ENCODE data around the gene CD38. TPM values are rescaled to one million over a fixed set of nuclear protein-coding genes. Genes with fewer than 3 reads are reported as not detected.
A peak's percentile ranks its signal among the peaks of the same experiment; 100 is the strongest.
"Not testable (repeated sequence)": the region's sequence is repeated elsewhere in the genome, so short reads cannot be mapped to it uniquely, and the experiment has no call there.

Gene CD38
- total RNA-seq, 2 experiments from 2014 or later, result 99.9 to 110 TPM

DNA sequence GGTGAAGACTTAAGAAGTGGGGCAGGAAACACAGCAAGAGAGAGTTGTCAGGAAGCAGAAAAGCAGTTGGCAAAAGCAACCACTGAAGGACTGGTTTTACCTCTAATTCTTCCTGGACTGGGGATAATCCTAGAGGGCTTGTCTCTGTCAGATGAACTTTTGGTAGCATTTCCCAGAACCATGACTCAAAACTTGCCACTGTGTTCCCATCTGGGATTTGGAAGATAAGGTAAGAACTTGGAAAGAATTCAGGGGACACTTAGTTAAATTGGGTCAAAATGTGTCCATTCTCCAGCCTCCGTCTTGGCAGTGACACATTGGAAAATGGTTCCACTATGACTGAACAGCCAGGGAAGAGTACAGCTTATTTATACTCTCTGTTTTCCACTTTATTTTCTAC is 55.7 kb downstream of the CD38 start:
- no peak overlapping the region for H3K4me3 Mint-ChIP-seq

DNA sequence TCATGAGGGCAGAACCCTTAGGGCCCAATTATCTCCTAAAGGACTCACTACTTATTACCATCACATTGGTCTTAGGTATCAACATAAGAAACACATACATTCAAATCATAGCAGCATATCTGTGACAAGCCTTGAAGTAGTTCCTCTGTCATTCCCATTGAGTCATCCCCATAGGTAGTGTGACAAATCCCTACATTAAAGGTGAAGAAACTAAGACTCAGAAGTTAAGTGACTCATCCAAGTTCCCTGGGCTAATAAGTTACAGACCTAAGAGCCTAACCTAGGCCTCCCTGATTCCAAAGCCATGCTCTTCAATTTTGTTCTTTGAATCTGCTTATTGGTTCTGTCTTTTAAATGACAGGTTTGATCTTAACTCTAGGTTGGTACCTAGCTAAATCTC is 58.2 kb downstream of the CD38 start:
- Mint-ChIP-seq H3K36me3 (peaks cover 86% of the 10 kb centered on the region), H3K9me3 (peaks cover 4% of the 10 kb centered on the region), H3K27me3 (no peaks in the 10 kb centered on the region), H3K4me3 (no peak overlapping the region), H3K27ac (peak overlapping the region; percentile 14), H3K4me1 (peaks cover 19% of the 10 kb centered on the region)
- POLR2A ChIA-PET, result no interaction called here
- DNase-seq (no peak), ATAC-seq (ENCODE audit: low read depth) (no peak)

More for the DNA sequence above, 55.7 kb downstream of the CD38 start:
- POLR2A ChIA-PET, result no interaction called here
- peaks cover 4% of the 10 kb centered on the region for H3K9me3 Mint-ChIP-seq
- H3K27ac Mint-ChIP-seq, result peak overlapping the region; percentile 20
- ATAC-seq (ENCODE audit: low read depth) (no peak), DNase-seq (no peak)
- H3K36me3 Mint-ChIP-seq, result peaks cover 88% of the 10 kb centered on the region
- H3K27me3 Mint-ChIP-seq, result no peaks in the 10 kb centered on the region
- H3K4me1 Mint-ChIP-seq, result peaks cover 22% of the 10 kb centered on the region

DNA sequence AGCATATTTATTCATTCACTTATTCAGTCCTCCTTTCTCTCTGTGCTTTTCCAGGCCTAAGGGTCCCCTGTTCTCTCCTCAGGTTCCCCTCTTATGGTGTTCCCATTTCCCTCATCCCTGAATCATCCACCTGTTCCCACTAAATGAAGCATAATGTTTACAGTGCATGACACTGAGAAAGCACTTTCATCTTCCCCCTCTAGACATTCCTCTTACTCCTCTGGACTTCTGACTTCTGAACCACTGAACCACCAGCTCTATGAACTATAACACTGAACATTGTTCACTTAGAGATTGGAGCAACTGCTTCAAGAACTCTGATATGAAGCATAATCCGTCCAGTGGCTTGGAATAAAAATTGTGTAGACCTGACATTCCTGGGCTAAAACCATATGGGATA is 59.5 kb downstream of the CD38 start:
- no peaks in the 10 kb centered on the region for H3K27me3 Mint-ChIP-seq
- no peak overlapping the region for H3K4me3 Mint-ChIP-seq
- DNase-seq (no peak), ATAC-seq (ENCODE audit: low read depth) (no peak)
- peaks cover 75% of the 10 kb centered on the region for H3K36me3 Mint-ChIP-seq
- peaks cover 4% of the 10 kb centered on the region for H3K9me3 Mint-ChIP-seq
- H3K27ac Mint-ChIP-seq, result peak overlapping the region; percentile 34
- H3K4me1 Mint-ChIP-seq, result peaks cover 14% of the 10 kb centered on the region
- POLR2A ChIA-PET, result no interaction called here

DNA sequence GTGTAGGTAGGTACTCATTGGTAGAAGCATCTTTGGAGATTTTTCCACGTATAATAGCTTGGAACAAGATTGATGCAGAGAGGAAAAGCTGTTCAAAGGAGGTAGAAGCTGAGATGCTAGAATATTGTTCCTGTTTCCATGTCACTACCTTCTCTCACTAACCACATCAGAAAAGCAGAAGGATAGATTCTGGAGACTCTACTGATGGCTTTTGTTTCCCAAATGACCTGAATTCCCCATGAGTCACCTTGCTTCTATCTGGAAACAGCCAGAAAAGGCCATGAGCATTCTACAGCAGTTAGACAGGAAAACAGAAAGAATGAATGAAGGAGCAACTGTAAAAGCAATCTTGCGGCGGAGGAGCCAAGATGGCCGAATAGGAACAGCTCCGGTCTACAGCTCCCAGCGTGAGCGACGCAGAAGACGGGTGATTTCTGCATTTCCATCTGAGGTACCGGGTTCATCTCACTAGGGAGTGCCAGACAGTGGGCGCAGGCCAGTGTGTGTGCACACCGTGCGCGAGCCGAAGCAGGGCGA is 63.1 kb downstream of the CD38 start:
- H3K27ac Mint-ChIP-seq; H3K27me3 Mint-ChIP-seq; DNase-seq; POLR2A ChIA-PET; H3K4me1 Mint-ChIP-seq; H3K4me3 Mint-ChIP-seq; H3K9me3 Mint-ChIP-seq; ATAC-seq (ENCODE audit: low read depth): not testable (repeated sequence)
- peaks cover 48% of the 10 kb centered on the region for H3K36me3 Mint-ChIP-seq

DNA sequence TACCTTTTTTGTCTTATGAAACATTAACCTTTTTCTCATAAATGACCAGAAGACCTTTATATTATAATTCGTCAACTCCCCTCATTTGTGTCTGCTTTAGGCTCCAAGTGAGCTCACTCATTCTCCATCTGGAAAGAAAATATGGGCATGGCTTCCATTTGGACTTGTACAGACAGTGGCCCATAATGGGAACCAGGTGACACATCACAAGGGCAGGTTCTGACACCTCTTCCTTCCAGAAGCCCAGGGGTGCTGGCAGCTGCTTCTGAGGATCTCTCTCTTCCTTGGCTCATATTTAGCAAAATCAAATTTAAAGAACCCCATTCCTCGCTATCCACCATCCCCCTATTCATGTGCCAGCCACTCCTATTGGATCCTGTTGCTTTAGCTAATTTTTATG is 69.6 kb downstream of the CD38 start:
- Mint-ChIP-seq H3K4me1 (peaks cover 3% of the 10 kb centered on the region), H3K27ac (no peak overlapping the region), H3K4me3 (no peak overlapping the region), H3K36me3 (peaks cover 32% of the 10 kb centered on the region), H3K9me3 (no peaks in the 10 kb centered on the region), H3K27me3 (no peaks in the 10 kb centered on the region)
- no peak for ATAC-seq (ENCODE audit: low read depth)
- no peak for DNase-seq
- POLR2A ChIA-PET, result interaction anchor here (0.6 kb wide), 1 partner anchor 25 kb away, joined by 8 read pairs; no protein-coding TSS in a partner anchor

DNA sequence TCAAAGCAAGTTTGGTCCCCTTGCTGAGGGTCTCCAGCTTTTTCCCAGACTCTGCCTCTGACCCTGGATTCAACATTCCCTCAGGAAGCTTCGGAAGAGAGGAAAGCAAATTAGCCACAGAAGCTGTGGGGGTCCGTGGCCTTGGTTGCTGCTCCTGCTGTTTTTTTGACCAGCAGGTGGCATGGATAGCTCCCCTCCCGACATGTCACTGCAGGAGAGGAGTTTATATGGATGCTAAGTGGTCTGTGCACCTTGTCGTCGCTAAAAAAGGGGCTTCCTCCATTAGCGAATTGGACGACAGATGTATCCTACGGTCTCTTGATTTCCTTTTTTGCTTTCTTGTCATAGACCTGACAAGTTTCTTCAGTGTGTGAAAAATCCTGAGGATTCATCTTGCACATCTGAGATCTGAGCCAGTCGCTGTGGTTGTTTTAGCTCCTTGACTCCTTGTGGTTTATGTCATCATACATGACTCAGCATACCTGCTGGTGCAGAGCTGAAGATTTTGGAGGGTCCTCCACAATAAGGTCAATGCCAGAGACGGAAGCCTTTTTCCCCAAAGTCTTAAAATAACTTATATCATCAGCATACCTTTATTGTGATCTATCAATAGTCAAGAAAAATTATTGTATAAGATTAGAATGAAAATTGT is 70.2 kb downstream of the CD38 start:
- Mint-ChIP-seq H3K27me3 (no peaks in the 10 kb centered on the region), H3K4me1 (peaks cover 3% of the 10 kb centered on the region), H3K27ac (no peak overlapping the region), H3K9me3 (no peaks in the 10 kb centered on the region), H3K36me3 (peaks cover 35% of the 10 kb centered on the region), H3K4me3 (no peak overlapping the region)
- ATAC-seq (ENCODE audit: low read depth), result no peak
- POLR2A ChIA-PET, result no interaction called here
- no peak for DNase-seq

DNA sequence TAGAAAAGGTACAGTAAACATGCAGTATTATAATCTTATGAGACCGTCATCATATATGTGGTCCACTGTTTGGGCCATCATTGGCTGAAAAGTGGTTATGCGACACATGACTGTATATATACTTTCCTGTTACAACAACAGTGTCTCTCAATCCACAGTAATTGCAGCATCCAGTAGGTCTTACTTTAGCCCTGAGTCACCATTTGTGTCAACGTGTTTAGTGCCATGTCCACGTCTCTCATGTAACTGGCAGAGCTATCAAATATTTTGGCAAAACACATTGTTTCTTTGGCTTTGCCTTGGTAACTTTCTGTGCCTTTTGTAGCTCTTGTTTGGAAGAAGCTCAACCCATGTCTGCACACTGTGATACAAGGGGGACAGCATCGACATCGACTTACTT is 73.8 kb downstream of the CD38 start:
- POLR2A ChIA-PET, result interaction anchor here (0.7 kb wide), 1 partner anchor 431 kb away, joined by 3 read pairs; no protein-coding TSS in a partner anchor
- Mint-ChIP-seq H3K9me3 (no peaks in the 10 kb centered on the region), H3K4me3 (no peak overlapping the region), H3K4me1 (peaks cover 3% of the 10 kb centered on the region), H3K27me3 (no peaks in the 10 kb centered on the region), H3K36me3 (peaks cover 37% of the 10 kb centered on the region), H3K27ac (no peak overlapping the region)
- ATAC-seq (ENCODE audit: low read depth), result no peak
- no peak for DNase-seq

- POLR2A ChIA-PET, result interaction anchor here (0.7 kb wide), 1 partner anchor 431 kb away, joined by 3 read pairs; no protein-coding TSS in a partner anchor
- Mint-ChIP-seq H3K4me1 (peaks cover 3% of the 10 kb centered on the region), H3K9me3 (no peaks in the 10 kb centered on the region), H3K36me3 (peaks cover 38% of the 10 kb centered on the region), H3K27ac (no peak overlapping the region), H3K27me3 (no peaks in the 10 kb centered on the region), H3K4me3 (no peak overlapping the region)
- DNase-seq (no peak), ATAC-seq (ENCODE audit: low read depth) (no peak)
Measured at GRCh38 chr4:15852524-15852923, 74.4 kb downstream of the CD38 start.

- ATAC-seq (ENCODE audit: low read depth) (no peak), DNase-seq (no peak)
- H3K27me3 Mint-ChIP-seq, result no peaks in the 10 kb centered on the region
- H3K27ac Mint-ChIP-seq, result no peak overlapping the region
- H3K36me3 Mint-ChIP-seq, result peaks cover 32% of the 10 kb centered on the region
- H3K4me3 Mint-ChIP-seq, result no peak overlapping the region
- POLR2A ChIA-PET, result no interaction called here
- H3K9me3 Mint-ChIP-seq, result no peaks in the 10 kb centered on the region
- no peaks in the 10 kb centered on the region for H3K4me1 Mint-ChIP-seq
Measured at GRCh38 chr4:15853345-15853744, 75.2 kb downstream of the CD38 start.

DNA sequence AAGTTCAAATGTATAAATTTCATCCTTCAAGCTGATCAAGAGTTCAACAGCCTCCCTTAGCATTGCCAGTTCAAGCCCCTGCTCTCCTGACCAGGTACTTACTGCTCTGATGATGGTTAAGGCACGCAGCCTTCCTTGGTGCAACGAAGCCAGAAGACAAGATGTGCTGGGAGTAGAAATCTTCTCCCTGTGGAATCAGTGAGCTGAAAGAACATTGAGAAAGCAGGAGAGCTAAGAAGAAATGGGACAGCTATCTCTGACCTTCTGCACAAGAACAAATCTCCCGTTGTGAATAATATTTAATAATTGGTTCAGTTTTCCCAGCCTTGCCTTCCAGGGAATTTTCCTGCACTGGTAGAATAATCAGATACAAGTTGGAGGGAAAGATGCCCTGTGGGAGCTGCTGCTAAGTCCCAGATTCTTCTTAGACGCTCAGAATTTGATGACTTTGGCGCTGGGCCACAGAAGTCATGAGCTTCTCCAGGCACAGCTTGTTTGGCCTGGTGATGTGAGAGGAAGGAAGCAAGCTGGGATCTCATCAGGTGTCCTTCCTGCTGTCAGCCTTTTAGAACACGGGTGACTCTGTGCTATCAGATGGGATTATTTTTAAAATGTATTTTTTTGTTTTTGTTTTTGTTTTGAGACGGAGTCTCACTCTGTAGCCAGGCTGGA is 77.8 kb downstream of the CD38 start:
- Mint-ChIP-seq H3K4me3 (no peak overlapping the region), H3K27me3 (no peaks in the 10 kb centered on the region), H3K27ac (no peak overlapping the region), H3K4me1 (no peaks in the 10 kb centered on the region), H3K36me3 (peaks cover 17% of the 10 kb centered on the region), H3K9me3 (no peaks in the 10 kb centered on the region)
- DNase-seq (no peak), ATAC-seq (ENCODE audit: low read depth) (no peak)
- POLR2A ChIA-PET, result interaction anchor here (0.5 kb wide), 1 partner anchor 125 kb away, joined by 3 read pairs; no protein-coding TSS in a partner anchor

- H3K9me3 Mint-ChIP-seq; ATAC-seq (ENCODE audit: low read depth); H3K4me3 Mint-ChIP-seq; POLR2A ChIA-PET; DNase-seq; H3K27me3 Mint-ChIP-seq; H3K4me1 Mint-ChIP-seq; H3K36me3 Mint-ChIP-seq; H3K27ac Mint-ChIP-seq: not testable (repeated sequence)
Measured at GRCh38 chr4:15861198-15861597, 83.1 kb downstream of the CD38 start.

- DNase-seq (no peak), ATAC-seq (ENCODE audit: low read depth) (no peak)
- Mint-ChIP-seq H3K27me3 (peaks cover 5% of the 10 kb centered on the region), H3K27ac (no peak overlapping the region), H3K4me3 (no peak overlapping the region), H3K36me3 (no peaks in the 10 kb centered on the region), H3K9me3 (no peaks in the 10 kb centered on the region), H3K4me1 (no peaks in the 10 kb centered on the region)
- POLR2A ChIA-PET, result interaction anchor here (1.0 kb wide), 1 partner anchor 8 kb away, joined by 3 read pairs; no protein-coding TSS in a partner anchor
Measured at GRCh38 chr4:15864651-15865566, 86.8 kb downstream of the CD38 start.

DNA sequence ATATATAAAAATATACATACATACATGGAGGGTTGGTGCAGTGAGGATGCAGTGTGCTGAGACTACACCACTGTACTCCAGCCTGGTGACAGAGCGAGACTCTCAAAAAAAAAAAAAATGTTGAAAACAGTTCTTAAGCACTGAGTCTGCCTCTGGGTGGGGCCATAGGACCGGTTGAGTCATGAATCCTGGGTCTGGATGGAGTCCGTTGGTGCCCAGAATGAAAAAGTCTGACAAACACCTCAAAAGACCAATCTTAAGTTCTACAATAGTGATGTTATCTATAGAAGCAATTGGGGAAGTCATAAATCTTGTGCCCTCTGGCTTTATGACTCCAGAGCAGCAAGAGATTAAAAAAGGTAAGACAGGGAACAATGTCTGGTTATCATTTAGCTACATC is 90.0 kb downstream of the CD38 start:
- ATAC-seq (ENCODE audit: low read depth) (no peak), DNase-seq (no peak)
- Mint-ChIP-seq H3K36me3 (no peaks in the 10 kb centered on the region), H3K4me3 (no peak overlapping the region), H3K27me3 (peaks cover 23% of the 10 kb centered on the region), H3K4me1 (no peaks in the 10 kb centered on the region), H3K27ac (no peak overlapping the region), H3K9me3 (no peaks in the 10 kb centered on the region)
- POLR2A ChIA-PET, result no interaction called here

All from activated naive CD8-positive, alpha-beta T cell treated with anti-CD3 and anti-CD28 coated beads, Interleukin-2, amount 10 ng/mL, durations not matched to agents 7 days and 5 days (primary cell).